ENCODE measurements around the gene CCDC28B.

DNA sequence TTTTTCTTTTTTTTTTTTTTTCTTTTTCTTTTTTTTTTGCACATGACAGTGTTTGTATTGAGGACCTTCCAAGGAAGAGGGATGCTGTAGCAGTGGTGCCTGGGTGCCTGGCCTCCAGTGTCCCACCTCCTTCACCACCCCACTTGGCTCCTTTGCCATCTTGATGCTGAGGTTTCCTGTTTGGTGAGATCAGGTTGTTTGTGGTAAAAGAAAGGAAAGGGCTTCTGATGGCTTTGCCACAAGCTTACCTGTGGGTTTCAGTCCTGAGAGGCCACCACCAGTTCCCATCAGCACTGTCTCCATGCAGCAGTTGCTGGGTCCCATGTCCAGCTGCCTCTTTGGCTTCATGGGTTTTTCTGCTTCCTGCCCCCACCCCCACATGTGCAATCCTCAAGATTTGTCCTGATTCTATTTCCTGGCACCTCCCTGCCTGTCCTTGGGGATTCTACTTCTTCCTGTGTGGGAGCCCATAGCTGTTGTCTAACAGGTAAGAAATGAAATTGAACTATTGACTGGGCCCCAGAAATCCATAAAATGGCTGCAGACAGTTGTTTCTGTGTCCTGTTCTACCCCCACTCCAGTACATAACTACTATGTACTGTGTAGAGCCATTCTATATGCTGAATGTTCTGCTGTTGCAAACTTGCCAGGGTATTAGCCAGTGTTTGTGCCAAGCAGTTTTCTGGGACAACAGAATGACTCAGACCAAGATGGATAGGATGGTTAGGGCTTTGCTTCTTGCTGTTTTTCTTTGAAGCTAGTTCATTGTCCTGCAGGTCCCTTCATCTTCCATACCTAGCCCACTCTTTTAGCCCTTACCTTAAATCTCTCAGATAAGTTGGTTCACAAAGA is 4.2 kb upstream of the CCDC28B start:
- TF ChIP-seq, protein P1, sequence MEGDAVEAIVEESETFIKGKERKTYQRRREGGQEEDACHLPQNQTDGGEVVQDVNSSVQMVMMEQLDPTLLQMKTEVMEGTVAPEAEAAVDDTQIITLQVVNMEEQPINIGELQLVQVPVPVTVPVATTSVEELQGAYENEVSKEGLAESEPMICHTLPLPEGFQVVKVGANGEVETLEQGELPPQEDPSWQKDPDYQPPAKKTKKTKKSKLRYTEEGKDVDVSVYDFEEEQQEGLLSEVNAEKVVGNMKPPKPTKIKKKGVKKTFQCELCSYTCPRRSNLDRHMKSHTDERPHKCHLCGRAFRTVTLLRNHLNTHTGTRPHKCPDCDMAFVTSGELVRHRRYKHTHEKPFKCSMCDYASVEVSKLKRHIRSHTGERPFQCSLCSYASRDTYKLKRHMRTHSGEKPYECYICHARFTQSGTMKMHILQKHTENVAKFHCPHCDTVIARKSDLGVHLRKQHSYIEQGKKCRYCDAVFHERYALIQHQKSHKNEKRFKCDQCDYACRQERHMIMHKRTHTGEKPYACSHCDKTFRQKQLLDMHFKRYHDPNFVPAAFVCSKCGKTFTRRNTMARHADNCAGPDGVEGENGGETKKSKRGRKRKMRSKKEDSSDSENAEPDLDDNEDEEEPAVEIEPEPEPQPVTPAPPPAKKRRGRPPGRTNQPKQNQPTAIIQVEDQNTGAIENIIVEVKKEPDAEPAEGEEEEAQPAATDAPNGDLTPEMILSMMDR (IDR thresholded peaks at IDR 0.05): no peak
- TF ChIP-seq POLR2A (IDR thresholded peaks at IDR 0.05) (no peak), EP300 (IDR thresholded peaks at IDR 0.05) (no peak)

Measured in ovary (tissue), 3 donors.